ENCODE measurements around the gene CYP24A1. TPM values are rescaled to one million over a fixed set of nuclear protein-coding genes. Genes with fewer than 3 reads are reported as not detected.
"Not testable (repeated sequence)": the region's sequence is repeated elsewhere in the genome, so short reads cannot be mapped to it uniquely, and the experiment has no call there.

The CYP24A1 gene
- polyA plus RNA-seq, 4 donors, result 0.03 to 0.07 TPM; not detected in 2

- peak overlapping the region in 1 of 3 donors; percentile 46 for H3K27ac ChIP-seq (ENCODE audit: low read depth in 1 of 3, low read length in 2 of 3)
- no peak for FAIRE-seq
- WGBS, 3 donors, result 40 to 46% (median 40%) methylated on average over 6 of the region's 6 CpGs
Measured at GRCh38 chr20:54132612-54133433, 41.0 kb downstream of the CYP24A1 start.

GRCh38 chr20:54131675-54132611 lies 41.8 kb downstream of the CYP24A1 start:
- H3K4me3 ChIP-seq (ENCODE audit: low read depth in 1 of 3, low read length in 3 of 3), result no peak overlapping the region
- H3K9me3 ChIP-seq (ENCODE audit: control insufficient read depth in 2 of 2, insufficient read depth in 1 of 2, low read depth in 1 of 2, low read length in 1 of 2), result no peaks in the 10 kb centered on the region
- peaks cover 0 to 3% (median 0%) of the 10 kb centered on the region in 3 donors for H3K27me3 ChIP-seq (ENCODE audit: control insufficient read depth in 3 of 3, insufficient read depth in 3 of 3, low read length in 3 of 3)
- no peak for FAIRE-seq
- WGBS, 3 donors, result 85 to 90% (median 87%) methylated on average over 8 of the region's 8 CpGs
- no peak for DNase-seq
- no peak overlapping the region for H3K27ac ChIP-seq (ENCODE audit: low read depth in 1 of 3, low read length in 2 of 3)
- no peaks in the 10 kb centered on the region for H3K4me1 ChIP-seq (ENCODE audit: control insufficient read depth in 3 of 3, insufficient read depth in 2 of 3, low read depth in 1 of 3, low read length in 2 of 3)
- H3K36me3 ChIP-seq (ENCODE audit: control insufficient read depth in 3 of 3, insufficient read depth in 2 of 3, low read depth in 1 of 3, low read length in 3 of 3), result no peaks in the 10 kb centered on the region

More at GRCh38 chr20:54132612-54133433, 41.0 kb downstream of the CYP24A1 start:
- Histone ChIP-seq H3K36me3 (ENCODE audit: control insufficient read depth in 3 of 3, insufficient read depth in 2 of 3, low read depth in 1 of 3, low read length in 3 of 3) (no peaks in the 10 kb centered on the region), H3K4me1 (ENCODE audit: control insufficient read depth in 3 of 3, insufficient read depth in 2 of 3, low read depth in 1 of 3, low read length in 2 of 3) (no peaks in the 10 kb centered on the region), H3K9me3 (ENCODE audit: control insufficient read depth in 2 of 2, insufficient read depth in 1 of 2, low read depth in 1 of 2, low read length in 1 of 2) (no peaks in the 10 kb centered on the region), H3K27me3 (ENCODE audit: control insufficient read depth in 3 of 3, insufficient read depth in 3 of 3, low read length in 3 of 3) (peaks cover 0 to 6% (median 0%) of the 10 kb centered on the region in 3 donors), H3K4me3 (ENCODE audit: low read depth in 1 of 3, low read length in 3 of 3) (no peak overlapping the region)
- DNase-seq, result peak; percentile 6 to 44

GRCh38 chr20:54131125-54131524 lies 42.7 kb downstream of the CYP24A1 start:
- H3K36me3 ChIP-seq (ENCODE audit: control insufficient read depth in 3 of 3, insufficient read depth in 2 of 3, low read depth in 1 of 3, low read length in 3 of 3); H3K27ac ChIP-seq (ENCODE audit: low read depth in 1 of 3, low read length in 2 of 3); DNase-seq; H3K27me3 ChIP-seq (ENCODE audit: control insufficient read depth in 3 of 3, insufficient read depth in 3 of 3, low read length in 3 of 3); FAIRE-seq; H3K4me1 ChIP-seq (ENCODE audit: control insufficient read depth in 3 of 3, insufficient read depth in 2 of 3, low read depth in 1 of 3, low read length in 2 of 3); H3K4me3 ChIP-seq (ENCODE audit: low read depth in 1 of 3, low read length in 3 of 3); H3K9me3 ChIP-seq (ENCODE audit: control insufficient read depth in 2 of 2, insufficient read depth in 1 of 2, low read depth in 1 of 2, low read length in 1 of 2): not testable (repeated sequence)
- 91 to 97% (median 94%) methylated on average over 4 of the region's 4 CpGs for WGBS, 3 donors

GRCh38 chr20:54129350-54129749 lies 44.4 kb downstream of the CYP24A1 start:
- no peaks in the 10 kb centered on the region for H3K9me3 ChIP-seq (ENCODE audit: control insufficient read depth in 2 of 2, insufficient read depth in 1 of 2, low read depth in 1 of 2, low read length in 1 of 2)
- no peaks in the 10 kb centered on the region for H3K4me1 ChIP-seq (ENCODE audit: control insufficient read depth in 3 of 3, insufficient read depth in 2 of 3, low read depth in 1 of 3, low read length in 2 of 3)
- FAIRE-seq (no peak), DNase-seq (no peak)
- no peak overlapping the region for H3K4me3 ChIP-seq (ENCODE audit: low read depth in 1 of 3, low read length in 3 of 3)
- H3K27me3 ChIP-seq (ENCODE audit: control insufficient read depth in 3 of 3, insufficient read depth in 3 of 3, low read length in 3 of 3), result no peaks in the 10 kb centered on the region
- H3K27ac ChIP-seq (ENCODE audit: low read depth in 1 of 3, low read length in 2 of 3), result no peak overlapping the region
- H3K36me3 ChIP-seq (ENCODE audit: control insufficient read depth in 3 of 3, insufficient read depth in 2 of 3, low read depth in 1 of 3, low read length in 3 of 3), result no peaks in the 10 kb centered on the region
- 90 to 98% (median 97%) methylated on average over 3 of the region's 3 CpGs for WGBS, 3 donors

- Histone ChIP-seq H3K27me3 (ENCODE audit: control insufficient read depth in 3 of 3, insufficient read depth in 3 of 3, low read length in 3 of 3) (no peaks in the 10 kb centered on the region), H3K9me3 (ENCODE audit: control insufficient read depth in 2 of 2, insufficient read depth in 1 of 2, low read depth in 1 of 2, low read length in 1 of 2) (no peaks in the 10 kb centered on the region), H3K4me1 (ENCODE audit: control insufficient read depth in 3 of 3, insufficient read depth in 2 of 3, low read depth in 1 of 3, low read length in 2 of 3) (no peaks in the 10 kb centered on the region), H3K27ac (ENCODE audit: low read depth in 1 of 3, low read length in 2 of 3) (no peak overlapping the region), H3K4me3 (ENCODE audit: low read depth in 1 of 3, low read length in 3 of 3) (no peak overlapping the region), H3K36me3 (ENCODE audit: control insufficient read depth in 3 of 3, insufficient read depth in 2 of 3, low read depth in 1 of 3, low read length in 3 of 3) (no peaks in the 10 kb centered on the region)
- WGBS, 3 donors, result 66 to 71% (median 70%) methylated on average over 7 of the region's 7 CpGs
- no peak for FAIRE-seq
- no peak for DNase-seq
Measured at GRCh38 chr20:54127855-54128574, 45.8 kb downstream of the CYP24A1 start.

- Histone ChIP-seq H3K4me1 (ENCODE audit: control insufficient read depth in 3 of 3, insufficient read depth in 2 of 3, low read depth in 1 of 3, low read length in 2 of 3) (no peaks in the 10 kb centered on the region), H3K27ac (ENCODE audit: low read depth in 1 of 3, low read length in 2 of 3) (no peak overlapping the region), H3K4me3 (ENCODE audit: low read depth in 1 of 3, low read length in 3 of 3) (no peak overlapping the region), H3K9me3 (ENCODE audit: control insufficient read depth in 2 of 2, insufficient read depth in 1 of 2, low read depth in 1 of 2, low read length in 1 of 2) (no peaks in the 10 kb centered on the region), H3K36me3 (ENCODE audit: control insufficient read depth in 3 of 3, insufficient read depth in 2 of 3, low read depth in 1 of 3, low read length in 3 of 3) (no peaks in the 10 kb centered on the region), H3K27me3 (ENCODE audit: control insufficient read depth in 3 of 3, insufficient read depth in 3 of 3, low read length in 3 of 3) (no peaks in the 10 kb centered on the region)
- 75 to 78% (median 76%) methylated on average over 3 of the region's 3 CpGs for WGBS, 3 donors
- FAIRE-seq (no peak), DNase-seq (no peak)
Measured at GRCh38 chr20:54126806-54127655, 46.8 kb downstream of the CYP24A1 start.

GRCh38 chr20:54126328-54126727 lies 47.5 kb downstream of the CYP24A1 start:
- 91 to 97% (median 96%) methylated on average over 12 of the region's 12 CpGs for WGBS, 3 donors

More at GRCh38 chr20:54126328-54126727, 47.5 kb downstream of the CYP24A1 start:
- H3K9me3 ChIP-seq (ENCODE audit: control insufficient read depth in 2 of 2, insufficient read depth in 1 of 2, low read depth in 1 of 2, low read length in 1 of 2); H3K27me3 ChIP-seq (ENCODE audit: control insufficient read depth in 3 of 3, insufficient read depth in 3 of 3, low read length in 3 of 3); H3K36me3 ChIP-seq (ENCODE audit: control insufficient read depth in 3 of 3, insufficient read depth in 2 of 3, low read depth in 1 of 3, low read length in 3 of 3); FAIRE-seq; H3K27ac ChIP-seq (ENCODE audit: low read depth in 1 of 3, low read length in 2 of 3); H3K4me3 ChIP-seq (ENCODE audit: low read depth in 1 of 3, low read length in 3 of 3); DNase-seq; H3K4me1 ChIP-seq (ENCODE audit: control insufficient read depth in 3 of 3, insufficient read depth in 2 of 3, low read depth in 1 of 3, low read length in 2 of 3): not testable (repeated sequence)
